Mesendoderm (in vitro differentiated cells): Measurements from ENCODE around the gene RFX4.

Source experiments
- DNase-seq: peaks from one replicate; pipeline ENCODE4 v3.0.0; 2013
- H2AK5ac ChIP-seq: 2 replicates; pipeline ENCODE4 v1.6.1; 2013; ENCODE audit warnings: low read length, inconsistent platforms
- H2BK120ac ChIP-seq: 2 replicates; pipeline ENCODE4 v1.6.1; 2013; ENCODE audit warnings: low read depth, mild to moderate bottlenecking, low read length, moderate library complexity, mixed read lengths
- H2BK15ac ChIP-seq: replicated peaks from 2 replicates; pipeline ENCODE4 v1.6.1; 2013; ENCODE audit warnings: low read depth, mild to moderate bottlenecking, moderate library complexity
- H2BK5ac ChIP-seq: 2 replicates; pipeline ENCODE4 v1.6.1; 2013; ENCODE audit warnings: low read length, inconsistent platforms
- H3K18ac ChIP-seq: 2 replicates; pipeline ENCODE4 v1.6.1; 2013; ENCODE audit warnings: mild to moderate bottlenecking, low read length, mixed read lengths
- H3K23ac ChIP-seq: one replicate; pipeline ENCODE4 v1.6.1; 2013; ENCODE audit warnings: low read length
- H3K27ac ChIP-seq: 2 replicates; pipeline ENCODE4 v1.5.1; 2013; ENCODE audit warnings: low read depth, mild to moderate bottlenecking, inconsistent platforms, low read length, moderate library complexity
- H3K27me3 ChIP-seq: 2 replicates; pipeline ENCODE4 v1.6.1; 2013; ENCODE audit warnings: low read length, control low read depth, mild to moderate bottlenecking, inconsistent platforms; ENCODE audit not compliant: insufficient read depth, poor library complexity
- H3K36me3 ChIP-seq: 2 replicates; pipeline ENCODE4 v1.6.1; 2013; ENCODE audit warnings: low read length, inconsistent platforms; ENCODE audit not compliant: control insufficient read depth, insufficient read depth
- H3K4ac ChIP-seq: one replicate; pipeline ENCODE4 v1.6.1; 2013; ENCODE audit warnings: low read depth, mild to moderate bottlenecking, low read length, moderate library complexity
- H3K4me1 ChIP-seq: 2 replicates; pipeline ENCODE4 v1.6.1; 2013; ENCODE audit warnings: low read depth, low read length, inconsistent platforms; ENCODE audit not compliant: control insufficient read depth
- H3K4me2 ChIP-seq: 2 replicates; pipeline ENCODE4 v1.6.1; 2013; ENCODE audit warnings: low read length
- H3K4me3 ChIP-seq: 2 replicates; pipeline ENCODE4 v1.5.1; 2013; ENCODE audit warnings: mild to moderate bottlenecking, low read length
- H3K56ac ChIP-seq: one replicate; pipeline ENCODE4 v1.6.1; 2013; ENCODE audit warnings: low read length
- H3K79me1 ChIP-seq: 2 replicates; pipeline ENCODE4 v1.6.1; 2013; ENCODE audit warnings: low read length, inconsistent platforms
- H3K79me2 ChIP-seq: 2 replicates; pipeline ENCODE4 v1.6.1; 2013; ENCODE audit warnings: mild to moderate bottlenecking, low read length; ENCODE audit not compliant: control insufficient read depth, insufficient read depth
- H3K9ac ChIP-seq: 2 replicates; pipeline ENCODE4 v1.6.1; 2013; ENCODE audit warnings: low read length, inconsistent platforms
- H4K5ac ChIP-seq: one replicate; pipeline ENCODE4 v1.6.1; 2013; ENCODE audit warnings: low read length
- H4K8ac ChIP-seq: one replicate; pipeline ENCODE4 v1.6.1; 2013; ENCODE audit warnings: low read depth, mild to moderate bottlenecking, control low read depth, low read length, moderate library complexity
- WGBS: extraction: QIAGEN DNeasy Blood & Tissue Kit; methylation state at CpG from one replicate; pipeline ENCODE4 v1.1.7; 2013; ENCODE audit warnings: low lambda C conversion rate, missing lambda C conversion rate; ENCODE audit not compliant: insufficient coverage; ENCODE audit errors: extremely low coverage; 5-methylcytosine and 5-hydroxymethylcytosine counted together

The RFX4 gene

DNA sequence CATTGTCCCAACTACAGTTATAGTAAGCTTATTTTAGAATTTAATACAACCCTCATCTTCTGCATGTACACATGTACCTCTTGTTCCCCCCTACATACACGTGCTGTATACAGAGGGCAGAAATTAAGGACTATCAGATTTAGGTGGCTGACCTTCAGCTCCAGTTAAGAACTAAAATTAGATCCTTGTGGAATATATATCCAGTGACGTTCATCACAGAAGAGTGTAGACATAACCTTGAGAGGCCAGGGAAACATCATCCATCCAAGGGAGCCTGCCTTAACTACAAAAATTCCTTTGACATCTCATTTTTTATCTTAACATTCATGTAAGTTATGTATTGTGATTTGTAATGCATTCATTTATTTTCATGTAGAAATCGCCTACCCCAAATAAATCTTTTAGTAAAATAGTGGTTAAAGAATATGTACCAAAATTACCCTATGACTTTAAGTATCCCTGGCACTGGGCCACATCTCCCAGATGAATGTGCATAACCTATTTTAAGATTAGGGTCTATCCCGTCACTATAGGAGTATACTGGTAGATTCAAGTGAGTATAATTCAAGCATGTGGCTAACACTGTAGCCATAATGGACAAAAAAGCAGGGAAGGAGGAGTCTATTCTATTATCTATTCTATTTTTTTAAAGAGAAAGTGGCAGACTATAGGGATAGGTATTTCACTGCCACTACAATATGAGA, 219.2 kb downstream of the RFX4 start:
- WGBS: no CpG with 5 or more reads among the region's 4 CpGs
- Histone ChIP-seq H3K9ac (no peak overlapping the region), H3K23ac (no peak overlapping the region), H3K27ac (no peak overlapping the region), H3K18ac (no peak overlapping the region), H3K56ac (no peak overlapping the region), H3K4me2 (no peak overlapping the region), H2AK5ac (no peak overlapping the region), H3K4me3 (no peak overlapping the region), H3K4ac (no peak overlapping the region), H3K4me1 (no peaks in the 10 kb centered on the region), H3K27me3 (no peaks in the 10 kb centered on the region), H2BK120ac (no peak overlapping the region), H4K8ac (no peak overlapping the region), H3K79me1 (no peaks in the 10 kb centered on the region), H4K5ac (no peak overlapping the region), H3K79me2 (no peaks in the 10 kb centered on the region), H3K36me3 (no peaks in the 10 kb centered on the region), H2BK15ac (no peak overlapping the region), H2BK5ac (no peak overlapping the region)
- DNase-seq: no peak

DNA sequence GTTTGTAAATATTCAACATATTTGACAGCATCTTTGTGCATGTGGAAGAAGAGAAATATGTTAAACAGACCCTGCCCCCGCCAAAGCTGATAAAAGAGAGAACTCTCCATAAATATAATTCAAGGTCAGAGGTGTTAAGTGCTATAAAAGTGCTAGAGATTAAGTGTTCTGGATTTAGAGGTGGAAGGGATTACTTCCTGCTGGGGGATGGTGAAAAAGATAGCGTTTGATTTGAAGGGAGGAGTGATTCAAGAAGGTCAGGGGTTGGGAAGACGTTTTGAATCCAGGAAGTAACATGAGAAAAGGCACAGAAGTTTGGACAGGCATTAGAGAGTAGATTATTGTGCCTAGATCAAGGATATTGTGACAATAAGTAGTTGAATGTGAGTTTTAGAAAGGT, 221.9 kb downstream of the RFX4 start:
- Histone ChIP-seq H3K79me1 (no peaks in the 10 kb centered on the region), H3K4me1 (no peaks in the 10 kb centered on the region), H3K18ac (no peak overlapping the region), H2AK5ac (no peak overlapping the region), H3K79me2 (no peaks in the 10 kb centered on the region), H4K5ac (no peak overlapping the region), H3K4me3 (no peak overlapping the region), H3K36me3 (no peaks in the 10 kb centered on the region), H3K27ac (no peak overlapping the region), H2BK5ac (no peak overlapping the region), H2BK15ac (no peak overlapping the region), H2BK120ac (no peak overlapping the region), H3K4me2 (no peak overlapping the region), H3K4ac (no peak overlapping the region), H3K23ac (no peak overlapping the region), H4K8ac (no peak overlapping the region), H3K56ac (no peak overlapping the region), H3K9ac (no peak overlapping the region), H3K27me3 (no peaks in the 10 kb centered on the region)
- DNase-seq: peak; percentile 41
- 100% methylated on average over 1 of the region's 3 CpGs for WGBS
